ENCODE data around the gene MIAT.
"Not testable (repeated sequence)": the region's sequence is repeated elsewhere in the genome, so short reads cannot be mapped to it uniquely, and the experiment has no call there.

MIAT gene

DNA sequence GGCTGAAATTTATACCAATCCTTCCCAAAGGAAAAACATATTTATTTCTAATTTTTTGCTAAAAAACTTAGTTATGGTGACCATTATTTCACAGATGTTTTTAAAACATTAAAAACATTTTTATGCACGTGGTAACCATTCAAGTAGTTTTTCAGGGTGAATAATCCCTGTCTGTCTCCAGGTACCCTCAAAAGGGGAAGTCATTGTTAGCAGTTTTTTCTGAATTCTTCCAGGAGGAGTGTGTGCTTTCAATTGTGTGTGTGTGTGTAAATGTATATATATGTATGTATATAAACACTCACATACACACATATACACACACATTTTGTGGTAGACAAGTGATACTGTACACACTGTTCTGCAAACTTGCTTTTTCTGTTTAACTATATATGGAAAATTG is 43.9 kb downstream of the MIAT start:
- DNase-seq: no peak

DNA sequence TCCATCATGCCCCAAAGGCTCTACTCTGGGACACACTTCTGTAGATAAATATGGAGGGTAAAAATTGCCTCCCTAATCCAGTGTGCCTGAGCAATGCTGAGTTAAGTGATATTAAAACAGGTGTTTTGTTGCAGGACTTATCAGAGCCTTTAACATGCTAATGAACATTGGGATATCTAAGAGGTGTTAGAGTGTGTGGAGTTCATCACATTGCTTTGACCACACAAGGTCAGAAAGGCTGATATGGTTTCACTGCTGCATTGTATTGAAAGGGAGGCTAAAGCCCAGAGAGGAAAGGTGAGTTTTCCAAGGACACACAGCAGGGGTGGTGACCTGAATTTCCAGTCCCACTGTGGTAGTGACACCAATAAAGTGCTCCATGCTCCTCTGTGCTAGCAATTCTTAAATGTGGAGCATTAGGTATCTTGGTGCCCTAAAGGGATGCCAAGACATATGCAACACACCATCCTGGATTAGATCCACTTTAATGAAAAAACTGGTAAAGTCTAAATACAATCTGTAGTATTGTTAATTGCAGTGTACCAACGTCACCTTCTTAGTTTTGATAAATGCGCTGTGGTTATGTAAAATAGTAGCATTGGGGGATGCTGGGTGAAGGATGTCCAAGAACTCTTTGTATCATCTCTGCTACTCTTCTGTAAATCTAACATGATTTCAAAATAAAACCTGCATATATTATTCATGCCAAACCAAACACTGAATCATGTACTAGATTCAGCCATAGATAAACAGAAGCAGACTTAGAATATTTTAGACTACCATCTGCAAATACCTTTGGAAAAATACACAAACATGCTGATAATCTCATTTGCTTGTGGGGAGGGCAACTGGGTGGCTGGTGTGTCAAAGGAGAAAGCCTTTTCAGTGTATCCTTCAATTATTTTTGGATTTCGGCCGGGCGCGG is 45.8 kb downstream of the MIAT start:
- no peak for DNase-seq

DNA sequence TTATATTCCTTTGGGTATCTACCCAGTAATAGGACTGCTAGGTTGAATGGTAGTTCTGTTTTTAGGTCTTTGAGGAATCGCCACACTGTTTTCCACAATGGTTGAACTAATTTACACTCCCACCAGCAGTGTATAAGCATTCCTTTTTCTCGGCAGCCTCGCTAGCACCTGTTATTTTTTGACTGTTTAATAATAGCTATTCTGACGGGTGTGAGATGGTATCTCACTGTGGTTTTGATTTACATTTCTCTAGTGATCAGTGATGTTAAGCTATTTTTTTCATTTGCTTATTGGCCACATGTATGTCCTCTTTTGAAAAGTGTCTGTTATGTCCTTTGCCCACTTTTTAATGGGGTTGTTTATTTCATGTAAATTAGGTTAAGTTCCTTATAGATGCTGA is 48.0 kb downstream of the MIAT start:
- DNase-seq: not testable (repeated sequence)

DNA sequence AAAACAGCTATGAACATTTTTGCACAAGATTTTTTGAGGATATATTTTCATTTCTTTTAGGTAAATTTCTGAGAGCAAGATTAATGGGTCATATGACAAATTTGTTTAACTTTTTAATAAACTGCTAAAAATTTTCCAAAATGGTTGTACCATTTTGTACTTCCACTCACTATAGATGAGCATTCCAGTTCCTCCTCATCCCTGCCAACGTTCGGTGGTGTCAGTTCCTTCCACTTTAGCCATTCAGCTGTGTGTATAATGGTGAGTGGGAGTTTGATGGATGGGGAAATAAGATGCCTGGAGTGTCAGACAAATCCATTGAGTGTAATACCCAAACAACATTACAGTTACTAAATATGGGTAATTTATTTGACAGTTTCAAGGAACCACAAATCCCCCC is 49.7 kb downstream of the MIAT start:
- no peak for DNase-seq

DNA sequence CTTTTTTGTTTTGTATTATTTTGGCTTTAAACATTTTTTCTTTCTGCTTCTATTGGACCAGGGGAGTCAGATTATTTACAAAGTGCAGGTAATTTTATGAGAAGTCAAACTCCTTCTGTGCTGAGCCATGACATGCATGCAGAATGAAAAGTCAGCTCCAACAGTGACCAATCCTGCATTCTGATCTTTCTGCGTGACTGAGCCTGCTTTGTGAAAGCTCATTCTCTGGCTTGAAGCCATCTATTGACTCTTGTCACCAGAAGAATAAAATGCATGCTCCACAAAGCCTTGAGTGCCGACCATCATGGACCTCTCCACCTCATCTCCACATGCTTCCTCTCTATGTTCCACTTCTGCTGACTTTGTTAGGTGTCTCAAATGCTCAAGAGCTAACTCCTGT is 50.2 kb downstream of the MIAT start:
- DNase-seq: no peak

DNA sequence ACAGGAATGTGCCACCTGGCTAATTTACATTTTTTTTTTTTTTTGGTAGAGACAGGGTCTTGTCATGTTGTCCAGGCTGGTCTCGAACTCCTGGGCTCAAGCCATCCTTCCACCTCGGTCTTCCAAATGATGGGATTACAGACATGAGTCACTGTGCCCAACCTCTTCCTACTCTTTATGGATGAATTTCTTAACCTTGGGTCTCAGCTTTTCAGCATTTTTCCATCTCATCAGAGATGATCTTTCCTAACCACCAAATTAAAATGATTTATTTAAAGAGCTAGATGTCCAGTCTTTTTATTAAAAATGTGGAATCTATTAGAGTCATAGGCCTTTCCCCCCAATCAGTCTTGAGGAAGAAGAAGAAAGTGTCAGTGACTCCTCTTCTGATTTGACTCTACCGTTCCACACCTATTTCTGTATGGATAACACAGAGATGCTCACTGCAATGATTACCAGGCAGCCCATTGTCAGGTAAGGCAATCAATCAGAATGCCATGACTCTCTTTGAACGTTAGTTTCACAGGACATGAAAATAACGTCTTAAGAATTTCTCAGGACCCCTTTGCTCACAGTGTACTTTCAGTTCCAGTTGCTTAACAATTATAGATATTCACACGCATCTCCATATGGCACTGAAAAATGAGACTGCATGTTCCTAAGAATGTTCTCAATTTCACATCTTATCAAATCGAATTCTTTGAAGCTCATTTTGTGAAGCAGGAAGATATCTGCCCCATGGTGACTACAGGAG is 51.0 kb downstream of the MIAT start:
- no peak for DNase-seq

DNA sequence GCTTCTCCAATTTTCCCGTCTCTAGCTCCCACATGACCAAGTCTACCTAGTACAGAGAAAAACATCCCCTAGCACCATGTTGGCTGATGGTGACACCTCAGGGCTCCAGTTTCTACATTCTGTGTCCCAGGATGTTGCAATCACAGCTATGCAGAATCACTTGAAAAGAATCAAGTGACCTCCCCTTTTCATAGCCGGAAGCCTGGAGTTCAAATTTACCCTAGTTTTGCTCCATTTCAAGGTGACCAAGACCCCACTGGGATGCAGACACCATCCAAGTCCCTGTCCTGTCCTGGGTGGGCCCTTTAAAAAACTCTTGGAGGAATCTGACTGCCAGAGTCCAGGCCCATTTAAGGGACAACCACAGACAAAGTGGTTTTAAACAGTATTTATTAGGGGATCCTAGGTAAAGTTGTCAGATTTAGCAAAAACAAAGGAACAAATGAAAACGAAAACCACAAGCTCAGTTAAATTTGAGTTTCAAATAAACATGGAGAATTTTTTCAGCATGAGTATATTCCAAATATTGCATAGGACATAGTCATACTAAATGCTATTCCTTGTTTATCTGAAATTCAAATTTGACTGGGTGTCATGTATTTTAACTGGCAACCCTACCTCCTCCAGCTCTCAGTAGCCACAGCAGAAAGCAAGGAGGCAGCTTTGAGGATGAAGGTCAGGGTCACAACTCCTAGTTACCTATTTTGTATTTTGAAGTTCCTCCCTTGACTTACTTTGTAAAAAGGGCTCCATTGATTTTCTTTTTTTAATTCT is 52.4 kb downstream of the MIAT start:
- DNase-seq: no peak

DNA sequence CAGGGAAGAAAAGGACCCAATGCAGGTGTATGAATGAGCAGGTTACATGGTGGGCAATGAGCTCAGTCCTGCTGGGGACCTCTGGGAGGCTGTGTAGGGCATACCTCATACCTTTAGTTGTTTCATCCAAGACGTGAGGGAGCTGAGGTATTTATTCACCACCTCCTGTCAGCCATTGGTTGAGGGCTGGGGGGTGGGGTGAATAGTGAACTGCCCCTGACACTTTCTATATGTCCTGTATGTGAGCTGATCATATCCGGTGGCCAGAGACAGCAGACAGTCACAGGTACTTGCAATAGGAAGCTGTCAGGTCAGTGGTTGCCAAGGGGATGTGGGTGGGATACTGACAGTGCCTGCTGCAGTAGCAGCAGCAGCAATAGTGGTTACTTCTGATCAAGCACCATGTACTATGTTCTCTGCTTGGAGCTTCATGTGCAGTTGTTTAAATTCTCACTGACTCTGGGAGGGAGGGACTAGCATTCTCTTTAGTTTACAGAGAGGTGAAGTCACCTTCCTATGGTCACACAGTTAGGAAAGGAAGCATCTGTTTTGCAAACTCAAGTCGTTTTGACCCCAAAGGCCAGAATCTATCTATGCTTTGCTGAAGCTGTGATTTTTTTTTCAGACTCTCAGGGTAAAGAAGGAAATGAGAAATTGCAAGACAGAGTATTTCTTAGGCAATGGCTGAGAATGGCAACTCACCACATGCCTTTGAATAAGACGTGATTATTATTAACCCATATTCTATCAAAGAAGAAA is 54.0 kb downstream of the MIAT start:
- no peak for DNase-seq

DNA sequence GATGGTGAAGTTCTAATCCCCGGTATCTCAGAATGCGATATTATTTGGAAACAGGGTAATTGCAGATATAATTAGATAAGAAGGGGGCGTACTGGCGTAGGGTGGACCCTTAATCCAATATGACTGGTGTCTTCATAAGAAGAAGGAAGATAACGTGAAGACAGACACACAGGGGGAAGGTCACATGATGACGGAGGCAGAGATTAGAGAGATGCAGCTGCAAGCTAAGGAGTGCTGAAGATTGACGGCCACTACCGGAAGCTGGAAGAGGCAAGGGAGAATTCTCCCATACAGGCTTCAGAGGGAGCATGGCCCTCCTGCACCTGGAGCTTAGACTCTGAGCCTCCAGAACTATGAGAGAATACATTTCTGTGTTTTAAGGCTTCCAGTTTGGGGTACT is 54.8 kb downstream of the MIAT start:
- no peak for DNase-seq

DNA sequence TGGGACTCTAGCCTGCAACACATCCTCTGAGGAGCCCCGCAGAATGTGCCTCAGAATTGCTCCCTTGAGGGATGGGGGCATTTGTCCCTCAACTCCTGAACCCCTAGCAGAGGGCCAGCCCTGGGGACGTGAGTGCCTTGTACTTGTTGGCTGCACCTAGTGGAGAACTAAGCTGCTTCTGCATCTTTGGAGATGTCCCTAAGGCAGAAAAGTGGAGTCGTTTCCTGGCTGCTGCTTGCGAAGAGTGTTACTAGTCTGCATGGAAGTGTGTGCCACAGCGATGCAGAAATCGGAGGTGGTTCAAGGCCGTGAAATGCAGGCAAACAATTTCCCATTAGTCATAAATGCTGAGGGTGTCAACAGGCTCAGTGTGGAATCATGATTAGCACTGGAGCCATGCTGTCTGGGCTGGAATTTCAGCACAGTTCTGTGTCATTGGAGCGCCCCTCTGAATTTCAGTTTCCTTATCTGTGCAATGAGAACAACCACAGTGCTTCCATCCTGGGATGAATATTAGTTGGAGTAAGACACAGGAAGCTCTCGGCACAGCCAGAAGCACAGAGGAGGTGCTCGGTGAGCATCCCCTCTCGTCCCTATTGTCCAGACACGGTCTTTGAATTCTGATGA is 56.5 kb downstream of the MIAT start:
- no peak for DNase-seq

DNA sequence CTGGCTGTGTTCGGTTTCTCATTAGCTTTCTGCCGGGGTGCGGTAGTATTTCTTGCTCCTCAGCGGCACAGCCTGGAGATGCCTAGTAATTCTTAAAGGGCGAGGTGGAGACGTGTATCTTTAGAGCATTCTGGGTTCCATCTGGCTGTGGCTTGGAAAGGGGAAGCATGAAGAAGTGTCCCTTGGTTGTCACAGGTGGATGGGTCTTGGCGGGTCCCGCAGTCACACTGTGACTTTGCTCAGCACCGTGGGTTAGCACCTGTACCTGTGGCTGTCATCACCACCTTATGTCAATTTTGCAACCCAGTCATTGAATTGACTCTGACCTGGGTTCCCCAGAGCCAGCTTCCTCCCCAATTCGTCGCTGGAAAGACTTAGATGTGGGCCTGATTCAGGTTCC is 57.6 kb downstream of the MIAT start:
- DNase-seq: no peak

DNA sequence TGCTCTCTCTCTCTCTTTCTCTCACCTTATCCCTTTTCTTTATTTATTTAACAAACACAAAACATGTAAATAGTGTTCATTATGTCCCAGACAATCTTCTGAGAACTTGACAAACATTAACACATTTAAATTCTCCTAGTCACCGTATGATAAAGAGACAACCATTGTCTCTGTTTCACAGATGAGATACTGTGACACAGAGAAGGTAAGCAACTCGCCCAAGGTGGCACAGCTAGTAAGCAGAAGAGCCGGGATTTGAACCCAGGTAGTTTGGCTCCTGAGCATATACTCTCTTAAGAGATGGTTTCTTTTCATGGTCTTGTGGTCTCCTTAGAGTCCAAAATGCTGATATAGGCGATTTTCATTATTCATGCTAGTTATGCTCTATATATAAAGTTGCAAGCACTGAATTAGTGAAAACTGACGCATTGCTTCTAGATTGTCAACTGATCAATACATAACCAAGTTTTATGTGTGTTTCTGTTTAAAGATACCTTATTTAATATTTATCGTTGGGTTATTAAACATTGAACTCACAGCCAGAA is 58.1 kb downstream of the MIAT start:
- DNase-seq: no peak

DNA sequence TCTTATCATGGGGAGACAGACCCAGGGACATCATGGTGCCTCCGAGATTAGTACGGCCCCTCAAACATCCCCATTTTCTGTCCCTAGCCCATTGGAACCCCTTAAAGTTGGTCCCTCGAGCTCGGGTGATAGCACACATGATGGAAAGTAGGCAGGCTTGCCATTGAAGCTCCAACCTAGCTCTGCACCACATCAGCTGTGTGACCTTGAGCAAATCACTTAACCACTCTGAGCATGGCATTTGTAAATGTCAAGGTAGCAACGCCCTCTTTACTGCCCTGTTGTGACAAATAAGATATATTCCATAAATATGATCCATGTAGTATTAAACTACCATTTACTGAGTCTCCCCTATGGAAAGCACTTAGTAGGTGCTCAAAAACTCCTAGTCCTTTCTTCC is 61.1 kb downstream of the MIAT start:
- DNase-seq: no peak

DNA sequence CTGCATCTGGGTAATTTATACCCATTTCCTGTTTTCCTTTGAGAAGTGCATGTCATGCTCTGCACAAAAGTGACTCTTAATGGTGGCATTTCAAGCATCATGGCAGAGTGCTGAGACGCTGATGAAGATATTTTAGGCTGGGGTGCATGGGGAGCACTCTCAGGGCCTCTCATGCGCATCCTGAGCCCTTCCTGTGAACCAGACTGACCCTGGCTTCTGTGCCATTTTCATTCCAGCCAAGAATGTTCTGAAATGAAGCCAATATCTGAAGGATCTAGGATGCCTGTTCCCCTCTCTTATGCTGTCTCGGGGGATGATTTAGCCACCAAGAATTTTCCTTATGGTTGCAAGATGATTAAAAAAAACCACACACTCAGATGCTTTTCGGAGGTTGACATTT is 61.5 kb downstream of the MIAT start:
- DNase-seq: no peak

DNA sequence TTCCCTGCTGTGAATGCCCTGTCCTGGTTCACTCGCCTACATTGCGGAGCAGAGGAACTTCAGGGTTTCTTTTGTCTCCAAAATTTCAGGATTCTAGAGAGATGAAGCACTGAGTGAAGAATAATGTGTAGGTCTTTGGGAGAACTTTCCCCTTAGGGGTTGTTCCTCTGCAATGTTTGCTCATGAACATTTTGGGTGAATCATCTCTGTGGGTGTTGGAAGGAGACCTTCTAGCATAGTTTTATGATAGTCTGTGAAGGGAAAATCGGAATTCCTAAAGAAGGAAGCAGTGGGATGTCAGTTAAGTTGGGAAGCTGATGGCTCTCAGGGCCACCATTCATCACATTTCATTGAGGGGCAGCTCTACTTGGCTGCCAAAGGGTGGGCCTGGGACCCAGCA is 64.8 kb downstream of the MIAT start:
- DNase-seq: no peak

DNA sequence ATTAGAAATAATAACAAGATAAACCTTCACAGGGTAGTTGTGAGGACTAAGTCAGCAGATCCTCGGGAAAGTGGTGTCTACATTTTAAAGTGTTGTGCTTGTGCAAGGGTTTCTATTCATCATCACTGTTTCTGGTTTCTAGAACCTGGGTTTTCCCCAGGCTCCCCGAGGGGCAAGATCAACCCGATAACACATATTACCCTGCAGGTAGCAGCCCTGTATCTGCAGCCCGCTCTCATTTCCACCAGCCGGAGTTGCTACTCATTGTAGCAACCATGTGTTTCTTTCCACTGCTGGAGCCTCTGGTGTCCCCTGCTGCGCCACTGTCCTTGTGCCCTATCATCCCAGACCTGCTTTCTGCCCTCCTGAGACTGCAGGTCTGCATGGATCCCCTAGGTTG is 67.0 kb downstream of the MIAT start:
- DNase-seq: no peak

DNA sequence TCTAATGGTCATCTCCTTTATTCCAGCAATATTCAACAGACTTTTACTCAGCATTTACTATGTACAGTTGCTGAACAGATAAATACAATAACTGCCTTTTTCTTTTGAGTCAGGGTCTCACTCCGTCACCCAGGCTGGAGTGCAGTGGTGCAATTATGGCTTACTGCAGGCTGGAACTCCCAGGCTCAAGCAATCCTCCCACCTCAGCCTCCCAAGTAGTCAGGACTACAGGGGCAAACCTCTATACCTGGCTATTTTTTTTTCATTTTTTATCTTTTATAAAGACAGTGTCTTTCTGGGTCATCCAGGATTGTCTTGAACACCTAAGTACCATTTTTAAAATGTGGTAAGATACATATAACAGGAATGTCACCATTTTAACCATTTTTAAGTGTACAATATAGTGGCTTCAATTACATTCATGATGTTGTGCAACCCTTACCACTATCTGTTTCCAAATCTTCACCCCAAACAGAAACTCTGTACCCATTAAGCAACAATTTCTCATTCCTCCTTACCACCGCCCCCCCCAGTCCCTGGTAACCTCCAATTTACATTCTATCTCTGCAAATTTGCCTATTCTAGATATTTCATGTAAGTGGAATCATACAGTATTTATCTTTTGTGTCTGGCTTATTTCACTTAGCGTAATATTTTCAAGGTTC is 67.8 kb downstream of the MIAT start:
- no peak for DNase-seq

All from NCI-H1694 treated with DMSO at 0.1 percent for 48 hours (cell line).